8988T (cell line): ENCODE measurements around the gene ARFGAP3.

Experiments used
- DNase-seq: peaks from one replicate; pipeline ENCODE4 v3.0.0; 2011

ARFGAP3 gene

GRCh38 chr22:42860968-42861367 lies 3.9 kb upstream of the ARFGAP3 start:
- no peak for DNase-seq

- DNase-seq = no peak
Measured at GRCh38 chr22:42857845-42858481, 890 bp upstream of the ARFGAP3 start.

GRCh38 chr22:42856179-42856864 lies 751 bp downstream of the ARFGAP3 start:
- no peak for DNase-seq

- no peak for DNase-seq
Measured at GRCh38 chr22:42855721-42856120, 1.4 kb downstream of the ARFGAP3 start.

- no peak for DNase-seq
Measured at GRCh38 chr22:42855211-42855610, 1.9 kb downstream of the ARFGAP3 start.

GRCh38 chr22:42848941-42849550 lies 8.0 kb downstream of the ARFGAP3 start:
- DNase-seq = no peak

GRCh38 chr22:42847110-42847509 lies 10.0 kb downstream of the ARFGAP3 start:
- no peak for DNase-seq

GRCh38 chr22:42844756-42845155 lies 12.3 kb downstream of the ARFGAP3 start:
- no peak for DNase-seq

GRCh38 chr22:42842658-42843370 lies 14.3 kb downstream of the ARFGAP3 start:
- no peak for DNase-seq

- no peak for DNase-seq
Measured at GRCh38 chr22:42841444-42841843, 15.6 kb downstream of the ARFGAP3 start.

GRCh38 chr22:42837556-42837955 lies 19.5 kb downstream of the ARFGAP3 start:
- no peak for DNase-seq

GRCh38 chr22:42836026-42836425 lies 21.0 kb downstream of the ARFGAP3 start:
- no peak for DNase-seq

- no peak for DNase-seq
Measured at GRCh38 chr22:42834177-42834949, 22.7 kb downstream of the ARFGAP3 start.

GRCh38 chr22:42833104-42833503 lies 24.0 kb downstream of the ARFGAP3 start:
- DNase-seq = no peak

GRCh38 chr22:42831712-42832111 lies 25.4 kb downstream of the ARFGAP3 start:
- DNase-seq = no peak

GRCh38 chr22:42830161-42830560 lies 26.9 kb downstream of the ARFGAP3 start:
- DNase-seq = no peak

GRCh38 chr22:42829302-42829701 lies 27.8 kb downstream of the ARFGAP3 start:
- no peak for DNase-seq

- no peak for DNase-seq
Measured at GRCh38 chr22:42825796-42826195, 31.3 kb downstream of the ARFGAP3 start.

- DNase-seq = no peak
Measured at GRCh38 chr22:42821386-42821785, 35.7 kb downstream of the ARFGAP3 start.

GRCh38 chr22:42820045-42820763 lies 36.9 kb downstream of the ARFGAP3 start:
- DNase-seq = no peak

- no peak for DNase-seq
Measured at GRCh38 chr22:42819412-42820044, 37.5 kb downstream of the ARFGAP3 start.

GRCh38 chr22:42817556-42817955 lies 39.5 kb downstream of the ARFGAP3 start:
- no peak for DNase-seq
